Body of pancreas (tissue), 4 donors: ENCODE data around the gene HCN3.

Experiments
- CTCF ChIP-seq, 7 experiments: fragments of 450-650 bp in 4 of 7; fragments of 200-600 bp in 3 of 7; sonication (generic) in 3 of 7; IDR thresholded peaks; one replicate each; pipeline ENCODE4 v1.5.1; 2016 to 2019; ENCODE audit warnings: antibody characterized with exemption in 7 of 7
- POLR2A ChIP-seq, 3 donors: fragments of 450-650 bp; IDR thresholded peaks; one replicate each; pipeline ENCODE4 v1.6.1; 2016; ENCODE audit warnings: antibody characterized with exemption in 3 of 3, mild to moderate bottlenecking in 2 of 3

DNA sequence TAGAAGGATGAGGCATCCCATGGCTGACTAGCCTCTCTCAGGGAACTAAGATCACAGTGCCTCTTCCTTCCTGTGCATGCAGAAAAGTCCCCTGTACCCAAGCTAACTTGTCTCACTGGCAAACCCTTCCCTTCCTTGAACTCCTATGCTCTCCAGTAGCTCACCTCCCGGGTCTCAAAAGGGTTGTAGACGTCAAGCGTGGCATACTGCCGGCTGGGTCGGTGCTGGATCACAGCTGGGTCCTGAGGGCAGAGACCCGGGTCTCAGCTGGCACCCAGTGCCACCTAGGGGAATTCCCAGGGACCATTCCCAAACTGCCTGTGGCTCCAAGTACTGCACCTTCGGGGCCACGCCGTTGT is 15.8 kb upstream of the HCN3 start:
- TF ChIP-seq CTCF (IDR thresholded peaks at IDR 0.05) = peak in 2 of 7 experiments; percentile 9 to 14
- TF ChIP-seq POLR2A (IDR thresholded peaks at IDR 0.05) = no peak
